Measurements from ENCODE around the gene HTR3A. TPM values are rescaled to one million over a fixed set of nuclear protein-coding genes. Genes with fewer than 3 reads are reported as not detected.

HTR3A gene
- total and polyA plus RNA-seq, 9 of the 15 experiments (the other 6 are each of a cell fraction or from before 2014, with no cell fraction given): not detected

GRCh38 chr11:114017723-114018122 lies 42.8 kb downstream of the HTR3A start (continued):
- TF ChIP-seq ZBTB11 (CRISPR knock-in tag; IDR thresholded peaks at IDR 0.05): no peak

DNA sequence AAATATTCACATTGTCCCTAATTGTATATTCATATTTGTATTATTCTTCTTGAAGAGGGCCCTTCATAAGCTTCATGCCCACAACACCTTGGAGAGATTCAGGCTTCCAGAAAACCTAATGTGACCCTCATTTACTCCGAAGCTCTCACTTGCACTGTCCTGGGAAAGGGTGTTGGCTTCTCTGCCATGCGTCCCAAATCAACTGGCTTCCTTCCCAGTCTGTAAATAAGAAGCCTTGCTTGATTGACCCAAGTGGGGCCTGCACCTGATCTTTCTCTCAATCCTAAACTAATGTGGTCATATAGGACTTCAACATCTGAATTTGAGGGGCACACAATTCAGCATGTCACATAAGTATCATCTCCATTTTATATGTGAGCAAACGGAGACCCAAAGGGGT lies 44.1 kb downstream of the HTR3A start:
- Histone ChIP-seq H3K27me3 (ENCODE audit: control insufficient read depth in 2 of 2, insufficient read depth in 2 of 2, low read length in 2 of 2) (peaks cover 6 to 26% of the 10 kb centered on the region in 2 experiments; a peak in 3 of 5 replicates), H2AFZ (ENCODE audit: low read depth, low read length) (no peak overlapping the region), H3K4me1 (replicated peaks in 1 of 2; ENCODE audit: control insufficient read depth in 2 of 2, insufficient read depth in 2 of 2, low read length in 2 of 2) (no peaks in the 10 kb centered on the region), H3K4me2 (ENCODE audit: insufficient read depth, low read length) (no peak overlapping the region), H3K4me3 (no peak overlapping the region), H3K9ac (ENCODE audit: insufficient read depth in 1 of 2, low read depth in 2 of 2, low read length in 2 of 2) (no peak overlapping the region), H3K36me3 (ENCODE audit: control insufficient read depth, insufficient read depth, low read length) (no peaks in the 10 kb centered on the region), H3K9me3 (replicated peaks; ENCODE audit: control insufficient read depth, insufficient read depth, low read depth, low read length) (no peaks in the 10 kb centered on the region), H3K27ac (ENCODE audit: extremely low read depth, low read depth, low read length) (no peak overlapping the region), H3K9me1 (ENCODE audit: control insufficient read depth, insufficient read depth, low read length) (peaks cover 2% of the 10 kb centered on the region), H4K20me1 (replicated peaks; ENCODE audit: control insufficient read depth, insufficient read depth, low read length) (no peaks in the 10 kb centered on the region), H3K79me2 (ENCODE audit: control insufficient read depth, insufficient read depth, low read length) (no peaks in the 10 kb centered on the region)
- DNase-seq (ENCODE audit: extremely low read depth in 1 of 4, low spot score in 3 of 4) (no peak), ATAC-seq (no peak), FAIRE-seq (no peak)
- POLR2A ChIA-PET: interaction anchor here (0.6 to 1.4 kb wide), 2 partner anchors 26 to 730 kb away, joined by 3 read pairs; no protein-coding TSS in a partner anchor
- CTCF ChIA-PET (ENCODE audit: low intra/inter-chr PET ratio): no interaction called here
- BruUV-seq (replicated peaks): no TSS peak
- intact Hi-C loops (cut with micrococcal nuclease): no loop called here
- WGBS (ENCODE audit: insufficient coverage, low coverage, missing lambda C conversion rate): 10% methylated on average over 3 of the region's 3 CpGs
- TF ChIP-seq BRF2 (IDR thresholded peaks at IDR 0.05; ENCODE audit: borderline replicate concordance, insufficient read depth, insufficient read length): no peak
- no peak for TF ChIP-seq CBX8 (IDR thresholded peaks at IDR 0.05; ENCODE audit: borderline replicate concordance, extremely low read depth, low read depth, low read length, poor library complexity, severe bottlenecking)
- TF ChIP-seq SIN3A (IDR thresholded peaks at IDR 0.05; ENCODE audit: borderline replicate concordance in 2 of 2, control insufficient read depth in 1 of 2, low read depth in 2 of 2, low read length in 2 of 2): no peak
- TF ChIP-seq FOXJ3 (CRISPR knock-in tag; IDR thresholded peaks at IDR 0.05): no peak
- no peak for TF ChIP-seq ETV1 (tag; conservative IDR thresholded peaks at IDR 0.05; ENCODE audit: low read depth)
- TF ChIP-seq HMGN3 (IDR thresholded peaks at IDR 0.05; ENCODE audit: borderline replicate concordance, extremely low read depth, insufficient read length, low read depth, low read length): no peak
- no peak for TF ChIP-seq DEAF1 (CRISPR knock-in tag; IDR thresholded peaks at IDR 0.05)
- no peak for TF ChIP-seq ZSCAN32 (CRISPR knock-in tag; IDR thresholded peaks at IDR 0.05)
- TF ChIP-seq SMAD2 (IDR thresholded peaks at IDR 0.05; ENCODE audit: low read depth, low read length): no peak
- no peak for TF ChIP-seq RFX5 (IDR thresholded peaks at IDR 0.05; ENCODE audit: low read depth, low read length)
- TF ChIP-seq SNIP1 (IDR thresholded peaks at IDR 0.05; ENCODE audit: low read depth): no peak
- TF ChIP-seq CHD2 (IDR thresholded peaks at IDR 0.05; ENCODE audit: low read depth, low read length): no peak
- TF ChIP-seq ZNF263 (CRISPR knock-in tag; IDR thresholded peaks at IDR 0.05; ENCODE audit: borderline replicate concordance): no peak
- in situ Hi-C loops (cut with MboI): loop anchor here (10.0 kb wide), 1 partner anchor 246 kb away; no protein-coding TSS in a partner anchor
